Colonic mucosa (tissue), 4 donors: Measurements from ENCODE around the gene FMNL1. TPM values are rescaled to one million over a fixed set of nuclear protein-coding genes. Genes with fewer than 3 reads are reported as not detected.

Experiments used
- DNase-seq: peaks from one replicate; pipeline ENCODE4 v3.0.0-alpha.2; 2020
- H3K27ac ChIP-seq: fragments of 200-600 bp; one replicate; pipeline ENCODE4 v1.8.0; 2021
- H3K27me3 ChIP-seq: fragments of 200-600 bp; one replicate; pipeline ENCODE4 v1.8.0; 2021
- H3K36me3 ChIP-seq: fragments of 200-600 bp; one replicate; pipeline ENCODE4 v1.8.0; 2021
- H3K4me1 ChIP-seq: fragments of 200-600 bp; one replicate; pipeline ENCODE4 v1.8.0; 2021; ENCODE audit warnings: mild to moderate bottlenecking
- H3K4me3 ChIP-seq: fragments of 200-600 bp; one replicate; pipeline ENCODE4 v1.8.0; 2021
- H3K9ac ChIP-seq, 2 donors: one replicate each; pipeline ENCODE4 v1.7.0; 2013; ENCODE audit warnings: control low read depth in 2 of 2, low read depth in 2 of 2, low read length in 2 of 2
- H3K9me3 ChIP-seq: fragments of 200-600 bp; one replicate; pipeline ENCODE4 v1.8.0; 2021
- intact Hi-C: fragments of 100-400 bp; cut with DNase I; formaldehyde crosslinking; loops from one replicate; pipeline ENCODE4 v1.14.1; 2022
- total RNA-seq, 2 donors: library from RNA; stranded (reverse); fragmentation: NEBNext Ultra II Directional in 1 of 2; extraction: Animal tissue kit (Norgen Biotek cat#: 25700) in 1 of 2; gene quantifications; one replicate each; pipeline ENCODE4 v1.2.1, GENCODE V29; 2021
- TF ChIP-seq, protein P1 (sequence below): fragments of 200-600 bp; IDR thresholded peaks from one replicate; pipeline ENCODE4 v1.8.0; 2022; ENCODE audit warnings: antibody characterized with exemption, mild to moderate bottlenecking
- donor health status: healthy.
- donor health status: DM: no; HTN: no; CAD: no.
- donor health status: DM: no; HTN: no; CAD: no.

Gene FMNL1
- total RNA-seq, 2 donors from 2014 or later = 6.8 to 8.4 TPM

DNA sequence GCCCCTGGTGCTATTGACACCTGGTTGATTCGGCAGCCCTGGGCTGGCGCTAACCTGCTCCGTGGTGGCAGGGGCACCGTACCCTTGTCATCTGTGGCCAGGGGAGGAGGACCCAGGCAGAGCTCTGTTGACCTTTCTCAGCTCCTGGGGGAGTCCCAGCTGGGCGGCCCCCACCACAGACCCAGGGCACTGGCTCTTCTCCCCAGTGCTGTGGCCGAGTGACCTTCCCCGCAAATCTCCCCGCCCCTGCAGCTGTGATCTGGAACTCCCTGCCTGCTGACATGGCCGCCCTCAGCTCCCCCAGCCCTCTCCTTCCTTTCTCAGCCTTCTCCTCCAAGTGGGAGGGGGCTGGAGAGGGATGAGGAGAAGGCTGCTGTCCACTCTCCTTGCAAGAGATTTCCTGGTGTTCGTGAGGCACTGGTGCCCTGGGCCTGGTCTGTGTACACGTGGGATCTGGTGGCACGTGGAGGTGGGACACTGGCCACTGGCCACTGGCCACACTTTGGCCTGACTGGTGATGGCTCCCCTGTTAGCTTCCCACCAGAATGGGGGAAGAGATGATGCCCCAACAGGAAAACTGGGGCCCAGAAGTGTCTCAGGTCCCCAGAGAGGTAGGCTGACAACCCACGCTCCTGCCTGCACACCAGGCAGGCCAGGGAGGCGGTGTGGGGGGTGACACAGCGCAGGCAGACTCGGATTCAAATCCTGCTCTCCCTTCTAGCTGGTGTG lies 8.2 kb downstream of the FMNL1 start:
- H3K36me3 ChIP-seq = no peaks in the 10 kb centered on the region
- H3K4me3 ChIP-seq = no peak overlapping the region
- DNase-seq = no peak
- peak overlapping the region; percentile 84 for H3K27ac ChIP-seq
- peak overlapping the region; percentile 42 to 65 for H3K9ac ChIP-seq
- TF ChIP-seq, protein P1, sequence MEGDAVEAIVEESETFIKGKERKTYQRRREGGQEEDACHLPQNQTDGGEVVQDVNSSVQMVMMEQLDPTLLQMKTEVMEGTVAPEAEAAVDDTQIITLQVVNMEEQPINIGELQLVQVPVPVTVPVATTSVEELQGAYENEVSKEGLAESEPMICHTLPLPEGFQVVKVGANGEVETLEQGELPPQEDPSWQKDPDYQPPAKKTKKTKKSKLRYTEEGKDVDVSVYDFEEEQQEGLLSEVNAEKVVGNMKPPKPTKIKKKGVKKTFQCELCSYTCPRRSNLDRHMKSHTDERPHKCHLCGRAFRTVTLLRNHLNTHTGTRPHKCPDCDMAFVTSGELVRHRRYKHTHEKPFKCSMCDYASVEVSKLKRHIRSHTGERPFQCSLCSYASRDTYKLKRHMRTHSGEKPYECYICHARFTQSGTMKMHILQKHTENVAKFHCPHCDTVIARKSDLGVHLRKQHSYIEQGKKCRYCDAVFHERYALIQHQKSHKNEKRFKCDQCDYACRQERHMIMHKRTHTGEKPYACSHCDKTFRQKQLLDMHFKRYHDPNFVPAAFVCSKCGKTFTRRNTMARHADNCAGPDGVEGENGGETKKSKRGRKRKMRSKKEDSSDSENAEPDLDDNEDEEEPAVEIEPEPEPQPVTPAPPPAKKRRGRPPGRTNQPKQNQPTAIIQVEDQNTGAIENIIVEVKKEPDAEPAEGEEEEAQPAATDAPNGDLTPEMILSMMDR = no peak
- peaks cover 13% of the 10 kb centered on the region for H3K4me1 ChIP-seq
- H3K9me3 ChIP-seq = no peaks in the 10 kb centered on the region
- no peaks in the 10 kb centered on the region for H3K27me3 ChIP-seq
- intact Hi-C loops = no loop called here

DNA sequence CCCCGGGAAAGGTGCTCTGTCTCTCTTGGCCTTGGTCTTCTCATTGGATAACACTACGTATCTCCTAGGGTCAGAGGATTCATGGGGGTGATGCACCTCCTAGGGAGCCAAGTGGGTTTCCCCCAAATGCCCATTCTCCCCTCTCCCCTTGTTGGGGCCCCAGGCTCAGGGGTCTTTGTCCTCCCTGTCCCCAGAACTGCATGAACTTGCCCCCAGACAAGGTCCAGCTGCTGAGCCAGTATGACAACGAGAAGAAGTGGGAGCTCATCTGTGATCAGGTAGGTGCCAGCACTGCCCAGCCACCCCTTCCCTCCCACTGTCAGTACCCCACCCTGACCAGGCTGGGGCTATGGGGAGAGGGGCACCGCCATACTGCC lies 8.7 kb downstream of the FMNL1 start:
- no peak overlapping the region for H3K4me3 ChIP-seq
- no peaks in the 10 kb centered on the region for H3K36me3 ChIP-seq
- peaks cover 13% of the 10 kb centered on the region for H3K4me1 ChIP-seq
- intact Hi-C loops = no loop called here
- TF ChIP-seq, protein P1 = no peak
- no peaks in the 10 kb centered on the region for H3K27me3 ChIP-seq
- H3K27ac ChIP-seq = peak overlapping the region; percentile 84
- no peaks in the 10 kb centered on the region for H3K9me3 ChIP-seq
- DNase-seq = no peak
- H3K9ac ChIP-seq = peak overlapping the region; percentile 34 to 45

DNA sequence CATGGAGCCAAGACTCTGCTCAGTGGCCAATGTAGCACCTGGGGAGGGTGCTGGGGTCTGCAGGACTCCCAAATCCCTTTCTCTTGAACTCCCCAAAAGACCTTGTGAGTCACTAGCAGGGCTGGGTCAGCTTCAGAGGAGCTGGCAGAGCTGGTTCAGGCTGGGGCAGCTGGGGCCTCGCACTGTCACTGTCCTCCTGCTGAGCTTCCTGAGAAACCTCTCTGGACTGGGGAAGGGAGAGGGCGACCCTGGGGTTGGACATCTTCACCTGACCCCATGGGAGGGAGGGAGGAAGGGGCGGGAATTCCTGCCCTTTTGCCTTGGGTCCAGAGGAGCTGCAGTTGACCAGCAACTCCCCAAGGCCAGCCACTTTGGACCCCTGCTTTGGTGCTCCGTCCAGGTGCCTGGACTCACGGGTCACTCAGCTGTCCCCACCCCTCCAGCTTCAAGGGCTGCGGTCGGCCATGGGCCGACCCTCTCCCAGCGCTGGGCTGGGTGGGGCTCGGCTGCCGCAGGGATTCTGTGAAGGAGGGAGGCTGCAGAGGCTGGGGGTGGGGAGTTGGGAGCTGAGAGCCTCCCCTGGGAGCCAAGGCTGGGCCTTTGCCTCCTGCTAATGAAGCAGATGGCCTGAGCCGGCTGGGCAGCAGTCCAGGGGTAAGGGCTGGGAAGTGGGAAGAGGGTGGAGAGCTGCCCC lies 9.2 kb downstream of the FMNL1 start:
- H3K27ac ChIP-seq = no peak overlapping the region

DNA sequence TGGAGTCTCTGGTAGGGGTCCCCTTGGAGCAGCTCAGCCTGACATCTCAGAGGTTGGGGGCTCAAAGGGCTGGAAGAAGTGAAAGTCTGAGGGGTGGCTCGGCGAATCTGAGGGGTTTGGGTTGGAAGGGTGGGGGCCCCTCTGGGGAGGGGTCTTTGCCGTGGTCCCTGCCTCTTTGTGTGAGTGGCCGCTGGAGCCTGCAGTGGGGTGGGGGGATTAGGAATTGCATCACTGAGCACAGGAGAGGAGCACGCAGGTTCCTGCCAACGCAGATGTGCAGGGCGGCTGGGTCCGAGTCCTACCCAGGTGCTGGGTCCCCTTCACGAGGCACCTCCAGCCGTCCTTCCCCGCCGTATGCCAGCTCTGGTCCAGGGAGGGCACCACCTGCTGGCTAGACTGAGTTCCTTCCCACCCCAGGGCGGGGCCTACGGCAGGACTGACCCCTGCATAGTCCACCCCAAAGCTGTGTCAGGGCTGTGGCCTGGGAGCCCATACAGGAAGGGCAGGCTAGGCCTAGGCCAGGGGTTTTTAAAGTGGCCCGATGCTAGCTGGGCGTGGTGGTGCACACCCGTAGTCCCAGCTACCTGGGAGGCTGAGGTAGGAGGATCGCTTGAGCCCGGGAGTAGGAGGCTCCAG lies 9.9 kb downstream of the FMNL1 start:
- no peak for DNase-seq
- TF ChIP-seq, protein P1 = peak; percentile 42
- Histone ChIP-seq H3K4me1 (peaks cover 13% of the 10 kb centered on the region), H3K36me3 (no peaks in the 10 kb centered on the region), H3K9ac (peak overlapping the region in 1 of 2 donors; percentile 8), H3K4me3 (no peak overlapping the region), H3K9me3 (no peaks in the 10 kb centered on the region), H3K27ac (no peak overlapping the region), H3K27me3 (no peaks in the 10 kb centered on the region)
- intact Hi-C loops = no loop called here

More for the DNA sequence above, 9.2 kb downstream of the FMNL1 start:
- intact Hi-C loops = no loop called here
- Histone ChIP-seq H3K4me1 (peaks cover 13% of the 10 kb centered on the region), H3K9ac (peak overlapping the region; percentile 34 to 45), H3K27me3 (no peaks in the 10 kb centered on the region), H3K36me3 (no peaks in the 10 kb centered on the region), H3K4me3 (no peak overlapping the region), H3K9me3 (no peaks in the 10 kb centered on the region)
- TF ChIP-seq, protein P1 = no peak
- no peak for DNase-seq

DNA sequence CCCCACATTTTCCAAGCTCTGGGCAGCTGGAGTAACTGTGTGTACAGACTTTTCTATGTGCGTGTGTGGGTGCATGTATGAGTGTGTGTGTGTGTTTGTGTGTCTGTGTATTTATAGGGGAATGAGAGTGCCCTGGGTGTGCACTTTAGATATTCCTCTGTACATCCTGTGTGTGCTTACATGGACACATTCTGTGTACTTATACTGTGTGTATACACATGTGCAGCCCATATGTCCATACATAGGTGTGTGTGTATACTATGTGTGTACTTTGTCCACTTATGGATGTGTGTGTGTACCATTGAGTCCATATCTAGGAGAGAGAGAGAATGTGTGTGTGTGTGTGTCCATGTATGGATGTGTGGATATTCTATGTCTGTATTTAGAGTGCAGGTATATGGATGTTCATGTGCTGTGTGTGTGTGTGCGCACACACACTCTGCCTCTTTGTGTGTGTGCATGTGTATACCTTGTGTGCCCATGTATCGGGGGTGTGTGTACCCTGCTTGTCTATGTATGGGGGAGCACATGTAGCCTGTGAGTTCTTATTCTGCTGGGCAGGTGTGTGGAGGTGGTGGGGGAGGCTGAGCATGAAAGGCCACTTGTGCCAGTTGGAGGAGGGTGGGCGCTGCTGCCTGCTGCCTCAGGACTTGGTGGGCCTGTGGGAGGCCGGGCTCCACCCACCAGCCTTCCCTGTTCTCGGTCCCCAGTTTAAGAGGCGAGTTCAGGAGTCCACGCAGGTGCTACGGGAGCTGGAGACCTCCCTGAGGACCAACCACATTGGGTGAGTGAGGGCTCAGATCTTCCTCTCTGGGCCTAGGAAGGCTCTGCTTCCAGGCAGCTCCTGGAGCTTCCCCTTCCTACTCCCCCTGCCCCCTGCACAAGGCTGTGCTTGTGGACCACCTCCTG lies 11.1 kb downstream of the FMNL1 start:
- Histone ChIP-seq H3K4me1 (peaks cover 13% of the 10 kb centered on the region), H3K27me3 (no peaks in the 10 kb centered on the region), H3K36me3 (no peaks in the 10 kb centered on the region), H3K9ac (no peak overlapping the region), H3K4me3 (no peak overlapping the region), H3K9me3 (no peaks in the 10 kb centered on the region), H3K27ac (no peak overlapping the region)
- intact Hi-C loops = no loop called here
- TF ChIP-seq, protein P1 = no peak
- no peak for DNase-seq
